ENCODE results near the gene METTL4. TPM values are rescaled to one million over a fixed set of nuclear protein-coding genes. Genes with fewer than 3 reads are reported as not detected.

Gene METTL4
- total RNA-seq, 1 experiment from 2014 or later: 15.5 TPM

GRCh38 chr18:2617401-2617998 is 46.2 kb upstream of the METTL4 start:
- RAD21 ChIA-PET (ENCODE audit: low non-redundant PET in 1 of 2, low total read pairs in 2 of 2, uncharacterized antibody in 2 of 2, unreplicated experiment in 2 of 2): no interaction called here
- Histone ChIP-seq H4K20me1 (ENCODE audit: insufficient read depth) (no peaks in the 10 kb centered on the region), H3K79me2 (ENCODE audit: insufficient read depth, low read length) (no peaks in the 10 kb centered on the region), H3K4me3 (replicated peaks in 1 of 2; ENCODE audit: low read depth in 1 of 2, low read length in 2 of 2) (no peak overlapping the region), H3K4me1 (ENCODE audit: control insufficient read depth in 1 of 2, insufficient read depth in 2 of 2, low read length in 2 of 2) (no peaks in the 10 kb centered on the region), H2AFZ (ENCODE audit: low read depth, low read length, poor library complexity, severe bottlenecking) (no peak overlapping the region), H3K4me2 (ENCODE audit: low read length) (no peak overlapping the region), H3K27ac (ENCODE audit: low read depth, low read length) (no peak overlapping the region), H3K9me2 (ENCODE audit: insufficient read depth) (no peaks in the 10 kb centered on the region), H3K36me3 (ENCODE audit: control insufficient read depth in 1 of 2, insufficient read depth in 2 of 2, low read length in 2 of 2) (peaks cover 20 to 22% of the 10 kb centered on the region in 2 experiments), H3K9me3 (ENCODE audit: control insufficient read depth in 1 of 2, insufficient read depth in 1 of 2, low read depth in 1 of 2, low read length in 2 of 2) (no peaks in the 10 kb centered on the region), H3K9ac (ENCODE audit: low read length) (no peak overlapping the region), H3K27me3 (ENCODE audit: insufficient read depth, low read length) (no peaks in the 10 kb centered on the region)
- DNase-seq (ENCODE audit: low read depth, low spot score): no peak
- ATAC-seq: no peak
- POLR2A ChIA-PET: no interaction called here
- CTCF ChIA-PET: no interaction called here
- intact Hi-C loops (cut with micrococcal nuclease): no loop called here
- BruUV-seq (replicated peaks): no TSS peak
- TF ChIP-seq ZBTB33 (IDR thresholded peaks at IDR 0.05; ENCODE audit: extremely low read depth, insufficient replicate concordance, low read length) (no peak), TCF7L2 (IDR thresholded peaks at IDR 0.05; ENCODE audit: borderline replicate concordance, extremely low read depth, insufficient read depth, insufficient read length) (no peak), ATF3 (IDR thresholded peaks at IDR 0.05) (no peak), EGR1 (IDR thresholded peaks at IDR 0.05; ENCODE audit: low read depth) (no peak), RAD21 (IDR thresholded peaks at IDR 0.05; ENCODE audit: low read depth) (no peak), CTCF (IDR thresholded peaks at IDR 0.05 in 2 of 3, conservative IDR thresholded peaks at IDR 0.05 in 1 of 3; ENCODE audit: borderline replicate concordance in 1 of 3, insufficient read depth in 1 of 3, low read depth in 2 of 3, low read length in 2 of 3) (no peak), FOSL1 (IDR thresholded peaks at IDR 0.05; ENCODE audit: low read depth) (no peak), SP1 (IDR thresholded peaks at IDR 0.05; ENCODE audit: low read depth) (no peak), EZH2phosphoT487 (IDR thresholded peaks at IDR 0.05; ENCODE audit: borderline replicate concordance) (no peak)
